Mesothelial cell of epicardium (in vitro differentiated cells): ENCODE data around the gene FBXO36. TPM values are rescaled to one million over a fixed set of nuclear protein-coding genes. Genes with fewer than 3 reads are reported as not detected.
"Not testable (repeated sequence)": the region's sequence is repeated elsewhere in the genome, so short reads cannot be mapped to it uniquely, and the experiment has no call there.

Experiments used
- DNase-seq, 2 experiments: peaks; one replicate each; pipeline ENCODE4 v3.0.0; 2021; ENCODE audit warnings: low spot score in 2 of 2; ENCODE audit not compliant: unreplicated experiment in 2 of 2
- H3K27ac Mint-ChIP-seq: 2 replicates; pipeline ENCODE4 v1.8.0; 2021; ENCODE audit warnings: mixed read lengths
- H3K27me3 Mint-ChIP-seq: 2 replicates; pipeline ENCODE4 v1.8.0; 2021; ENCODE audit warnings: low read depth, mixed read lengths
- H3K36me3 Mint-ChIP-seq: 2 replicates; pipeline ENCODE4 v1.8.0; 2021; ENCODE audit warnings: mixed read lengths
- H3K4me1 Mint-ChIP-seq: 2 replicates; pipeline ENCODE4 v1.8.0; 2021; ENCODE audit warnings: mixed read lengths
- H3K4me3 Mint-ChIP-seq: 2 replicates; pipeline ENCODE4 v1.8.0; 2021; ENCODE audit warnings: mild to moderate bottlenecking, moderate library complexity, mixed read lengths
- H3K9me3 Mint-ChIP-seq: 2 replicates; pipeline ENCODE4 v1.8.0; 2021; ENCODE audit warnings: mixed read lengths
- total RNA-seq: library from RNA; stranded (reverse); gene quantifications from 3 replicates; pipeline ENCODE4 v1.2.1, GENCODE V29; 2021
- TF ChIP-seq, protein P1 (sequence below): fragments of 200-600 bp; sonication (generic); IDR thresholded peaks from one replicate; pipeline ENCODE4 v1.5.0; 2021; ENCODE audit warnings: antibody characterized with exemption; ENCODE audit not compliant: unreplicated experiment

FBXO36 gene
- total RNA-seq, 1 donor from 2014 or later, result 5.5 TPM

DNA sequence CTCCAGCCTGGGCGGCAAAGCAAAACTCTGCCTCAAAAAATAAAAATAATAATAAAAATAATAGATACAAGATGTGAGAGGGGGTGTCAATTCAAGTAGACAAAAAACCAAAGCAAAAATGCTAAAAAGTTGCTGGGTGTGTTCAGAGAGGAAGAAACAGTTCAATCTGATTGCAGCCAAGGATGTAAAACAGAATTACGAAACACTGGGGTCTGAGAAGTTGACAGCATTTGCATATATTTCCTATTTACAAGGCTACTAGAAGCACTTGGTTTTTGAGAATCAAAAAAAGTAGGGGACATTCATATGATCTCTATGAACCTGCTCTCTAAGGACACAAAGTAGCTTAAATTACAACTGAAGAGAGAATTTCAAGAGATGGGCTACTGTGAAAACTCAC lies 8.1 kb upstream of the FBXO36 start:
- Mint-ChIP-seq H3K9me3 (no peaks in the 10 kb centered on the region), H3K4me1 (peaks cover 18% of the 10 kb centered on the region), H3K36me3 (peaks cover 12% of the 10 kb centered on the region), H3K27ac (no peak overlapping the region), H3K27me3 (no peaks in the 10 kb centered on the region), H3K4me3 (no peak overlapping the region)
- TF ChIP-seq, protein P1, sequence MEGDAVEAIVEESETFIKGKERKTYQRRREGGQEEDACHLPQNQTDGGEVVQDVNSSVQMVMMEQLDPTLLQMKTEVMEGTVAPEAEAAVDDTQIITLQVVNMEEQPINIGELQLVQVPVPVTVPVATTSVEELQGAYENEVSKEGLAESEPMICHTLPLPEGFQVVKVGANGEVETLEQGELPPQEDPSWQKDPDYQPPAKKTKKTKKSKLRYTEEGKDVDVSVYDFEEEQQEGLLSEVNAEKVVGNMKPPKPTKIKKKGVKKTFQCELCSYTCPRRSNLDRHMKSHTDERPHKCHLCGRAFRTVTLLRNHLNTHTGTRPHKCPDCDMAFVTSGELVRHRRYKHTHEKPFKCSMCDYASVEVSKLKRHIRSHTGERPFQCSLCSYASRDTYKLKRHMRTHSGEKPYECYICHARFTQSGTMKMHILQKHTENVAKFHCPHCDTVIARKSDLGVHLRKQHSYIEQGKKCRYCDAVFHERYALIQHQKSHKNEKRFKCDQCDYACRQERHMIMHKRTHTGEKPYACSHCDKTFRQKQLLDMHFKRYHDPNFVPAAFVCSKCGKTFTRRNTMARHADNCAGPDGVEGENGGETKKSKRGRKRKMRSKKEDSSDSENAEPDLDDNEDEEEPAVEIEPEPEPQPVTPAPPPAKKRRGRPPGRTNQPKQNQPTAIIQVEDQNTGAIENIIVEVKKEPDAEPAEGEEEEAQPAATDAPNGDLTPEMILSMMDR, result no peak
- no peak for DNase-seq

DNA sequence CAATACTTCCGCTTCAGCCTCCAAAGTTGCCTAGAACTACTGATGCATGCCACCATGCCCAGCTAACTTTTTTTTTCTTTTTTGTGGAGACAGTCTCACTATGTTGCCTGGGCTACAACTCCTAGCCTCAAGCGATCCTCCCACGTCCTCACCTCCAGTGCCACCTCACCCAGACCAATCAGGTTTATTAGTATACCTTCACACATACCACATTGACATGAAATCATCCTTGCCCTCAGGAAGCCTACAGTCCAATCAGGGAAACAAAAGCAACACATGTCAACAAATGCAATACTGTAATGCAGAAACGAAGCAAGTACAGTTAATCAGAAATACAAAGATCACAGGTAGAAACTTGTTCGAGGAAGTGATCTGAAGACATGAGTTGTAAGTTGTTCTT lies 4.5 kb upstream of the FBXO36 start:
- Mint-ChIP-seq H3K4me3 (no peak overlapping the region), H3K4me1 (peaks cover 17% of the 10 kb centered on the region)

DNA sequence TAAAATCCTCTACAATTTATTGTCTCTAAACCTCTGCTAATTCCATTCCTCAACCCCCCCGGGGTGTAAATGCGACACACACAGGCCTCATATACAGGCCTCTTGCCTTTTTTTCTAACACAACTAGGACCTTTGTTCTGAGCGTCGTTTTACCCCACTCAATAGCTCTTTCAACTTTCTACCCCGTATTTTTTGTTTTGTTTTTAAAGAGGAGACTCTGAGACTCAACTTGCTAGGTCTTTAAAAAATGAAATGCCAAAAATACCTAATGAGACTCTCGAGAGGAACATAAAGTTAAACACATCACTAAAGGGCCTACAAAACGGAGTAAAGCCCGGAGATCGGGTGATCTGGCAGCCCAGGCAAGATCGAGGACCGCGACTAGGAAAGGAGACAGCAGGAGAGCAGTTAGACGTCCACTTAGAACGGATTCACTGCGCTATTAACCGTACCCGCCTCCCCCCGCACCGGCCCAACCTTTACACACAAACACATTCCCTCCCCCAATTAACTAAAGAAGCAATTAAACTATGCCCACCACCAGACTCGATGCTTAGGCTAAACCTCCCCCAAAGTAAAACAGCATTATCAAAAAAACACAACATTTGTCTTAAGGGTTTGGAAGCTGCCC lies 2.2 kb upstream of the FBXO36 start:
- no peaks in the 10 kb centered on the region for H3K9me3 Mint-ChIP-seq
- H3K27ac Mint-ChIP-seq, result peak overlapping the region; percentile 99
- H3K36me3 Mint-ChIP-seq, result peaks cover 12% of the 10 kb centered on the region
- H3K27me3 Mint-ChIP-seq, result peaks cover 1% of the 10 kb centered on the region
- peak overlapping the region; percentile 99 for H3K4me3 Mint-ChIP-seq
- no peak for DNase-seq
- TF ChIP-seq, protein P1, result no peak
- peaks cover 16% of the 10 kb centered on the region for H3K4me1 Mint-ChIP-seq

More for the DNA sequence above, 4.5 kb upstream of the FBXO36 start:
- TF ChIP-seq, protein P1, result no peak
- Mint-ChIP-seq H3K9me3 (no peaks in the 10 kb centered on the region), H3K36me3 (peaks cover 12% of the 10 kb centered on the region), H3K27ac (peak overlapping the region; percentile 30), H3K27me3 (peaks cover 1% of the 10 kb centered on the region)
- DNase-seq, result no peak

DNA sequence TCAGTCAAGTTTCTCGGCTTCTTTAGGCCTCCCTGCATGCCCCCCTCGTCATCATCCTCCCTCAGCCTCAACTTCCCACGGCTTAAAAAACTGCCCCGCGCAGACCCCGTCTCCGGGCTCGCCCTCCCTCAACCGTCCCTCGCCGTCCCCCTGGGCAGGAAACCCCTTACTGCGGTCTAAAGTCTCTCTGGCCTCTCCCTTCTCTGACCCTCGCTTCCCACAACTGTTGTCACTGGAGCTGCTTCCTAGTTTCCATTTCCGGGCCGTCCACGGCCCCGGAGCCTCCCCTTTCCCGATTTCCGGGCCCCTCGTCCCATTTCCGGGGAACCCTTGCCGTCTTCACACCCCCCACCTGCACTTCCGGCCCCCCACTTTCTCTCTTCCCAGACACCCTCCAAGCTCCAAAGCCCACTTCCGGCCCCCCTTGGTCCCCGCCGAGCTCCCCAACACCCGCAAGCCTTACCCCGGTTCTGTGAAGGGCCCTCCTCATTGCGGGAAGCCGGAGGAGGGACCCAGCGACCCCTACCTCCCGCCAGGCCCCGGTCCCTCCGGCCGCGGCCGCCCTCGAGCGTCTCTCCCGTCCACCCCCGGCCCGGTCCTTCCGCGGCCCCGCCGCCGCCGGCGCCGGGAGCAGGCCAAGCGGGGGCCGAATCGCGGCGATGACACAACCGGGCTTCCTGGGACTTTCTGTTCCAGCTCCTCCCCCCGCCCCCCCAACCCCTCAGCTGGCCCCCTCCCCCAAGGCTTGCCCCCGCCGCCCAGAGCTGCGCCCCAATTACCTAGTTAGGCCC lies 1.0 kb upstream of the FBXO36 start:
- peak overlapping the region; percentile 99 for H3K4me3 Mint-ChIP-seq
- peaks cover 12% of the 10 kb centered on the region for H3K36me3 Mint-ChIP-seq
- peaks cover 1% of the 10 kb centered on the region for H3K27me3 Mint-ChIP-seq
- TF ChIP-seq, protein P1, result no peak
- peaks cover 16% of the 10 kb centered on the region for H3K4me1 Mint-ChIP-seq
- no peaks in the 10 kb centered on the region for H3K9me3 Mint-ChIP-seq
- peak overlapping the region; percentile 99 for H3K27ac Mint-ChIP-seq
- DNase-seq, result peak; percentile 26 to 61

DNA sequence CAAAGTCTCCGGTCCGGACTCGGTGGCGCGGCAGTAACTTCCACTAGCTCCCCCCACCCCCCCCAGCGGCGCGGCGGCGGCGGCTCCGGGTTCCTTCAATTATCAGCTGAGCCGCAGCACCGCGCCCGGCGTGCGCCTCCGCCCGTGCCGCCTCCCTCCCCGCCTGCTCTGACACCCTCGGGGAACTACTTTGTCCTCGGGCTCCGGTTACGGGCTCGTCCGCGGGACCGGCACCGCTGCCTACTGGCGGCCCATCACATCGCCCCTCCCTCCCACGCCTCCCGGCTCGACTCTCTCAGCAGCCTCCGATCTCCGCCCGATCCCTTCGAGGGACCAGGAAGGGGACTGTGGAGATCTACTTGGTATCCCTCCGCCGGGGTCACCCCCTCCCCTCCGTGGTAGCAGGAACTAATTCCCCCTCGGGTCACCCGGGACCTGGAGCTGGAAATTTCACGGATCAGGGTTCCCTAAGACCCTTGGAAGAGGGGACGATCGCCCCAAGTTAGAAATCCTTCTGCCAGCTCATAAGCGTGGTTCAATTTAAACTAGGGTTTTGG lies 333 bp upstream of the FBXO36 start, which contains the start of gene TRIP12:
Gene TRIP12 (minus strand): TSS at position 118 of the 557 bp plus-strand sequence. CDS start 41,930 bp downstream, outside the sequence.
- H3K4me3 Mint-ChIP-seq, result peak within 1 kb of the TSS; percentile 99
- peaks cover 1% of the 10 kb centered on the region for H3K27me3 Mint-ChIP-seq
- H3K36me3 Mint-ChIP-seq, result peaks cover 10% of the 10 kb centered on the region
- H3K4me1 Mint-ChIP-seq, result peaks cover 16% of the 10 kb centered on the region
- peak; percentile 82 to 91 for DNase-seq
- TF ChIP-seq, protein P1, result no peak
- no peaks in the 10 kb centered on the region for H3K9me3 Mint-ChIP-seq
- peak within 1 kb of the TSS; percentile 99 for H3K27ac Mint-ChIP-seq

DNA sequence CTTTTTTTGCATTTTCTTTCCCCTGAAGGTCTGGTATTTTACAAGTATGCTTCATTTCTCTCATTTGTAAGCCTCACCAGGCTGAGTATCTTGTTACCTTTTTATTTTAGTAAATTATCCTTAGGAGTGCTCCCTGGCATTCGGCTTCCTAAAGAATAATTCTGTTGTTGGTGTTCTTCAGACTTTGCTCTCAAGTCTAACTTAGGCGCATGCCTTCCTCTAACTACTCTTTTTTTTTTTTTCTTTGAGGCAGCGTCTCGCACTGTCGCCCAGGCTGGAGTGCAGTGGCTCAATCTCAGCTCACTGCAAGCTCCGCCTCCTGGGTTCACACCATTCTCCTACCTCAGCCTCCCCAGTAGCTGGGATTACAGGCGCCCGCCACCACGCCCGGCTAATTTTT lies 2.2 kb downstream of the FBXO36 start:
- H3K36me3 Mint-ChIP-seq, H3K27ac Mint-ChIP-seq, H3K27me3 Mint-ChIP-seq, H3K9me3 Mint-ChIP-seq, DNase-seq: not testable (repeated sequence)
- H3K4me1 Mint-ChIP-seq, result peaks cover 15% of the 10 kb centered on the region
- H3K4me3 Mint-ChIP-seq, result peak overlapping the region; percentile 23
